ENCODE data around the gene WDR86.

- no peak for TF ChIP-seq CTCF (IDR thresholded peaks at IDR 0.05; ENCODE audit: low read depth, low read length, poor library complexity, severe bottlenecking)
- no peak for TF ChIP-seq EZH2phosphoT487 (IDR thresholded peaks at IDR 0.05; ENCODE audit: borderline replicate concordance, low read length)
These were observed 21.5 kb upstream of the WDR86 start for GRCh38 chr7:151431281-151431767.

All from DOHH2 (cell line).